Measurements from ENCODE around the gene CITED4. TPM values are rescaled to one million over a fixed set of nuclear protein-coding genes. Genes with fewer than 3 reads are reported as not detected.
"Not testable (repeated sequence)": the region's sequence is repeated elsewhere in the genome, so short reads cannot be mapped to it uniquely, and the experiment has no call there.

CITED4 gene
- total RNA-seq, 4 donors from 2014 or later, result 7.6 to 30.1 (median 16.5) TPM

GRCh38 chr1:40896482-40896881, 34.3 kb upstream of the CITED4 start:
- intact Hi-C loops (cut with DNase I; ENCODE audit: low total_unique reads), result no loop called here
- in situ Hi-C loops (cut with MboI; ENCODE audit: low pct_ligation_motif_present in 1 of 4, low pct_unique_long_range_greater_than_20kb in 1 of 4, low sequenced_read_pairs in 3 of 4), result no loop called here
- no peak overlapping the region for H3K27ac ChIP-seq
- peaks cover 0 to 4% (median 0%) of the 10 kb centered on the region in 4 donors for H3K4me1 ChIP-seq
- 72 to 85% methylated on average over 3 of the region's 3 CpGs for WGBS, 2 donors (ENCODE audit: low coverage in 1 of 2)
- DNase-seq, result no peak
- no peaks in the 10 kb centered on the region for H3K36me3 ChIP-seq
- no peak for TF ChIP-seq POLR2AphosphoS5 (IDR thresholded peaks at IDR 0.05)
- peaks cover 13 to 15% of the 10 kb centered on the region in 2 donors for H3K9me3 ChIP-seq
- no peaks in the 10 kb centered on the region for H3K27me3 ChIP-seq
- H3K4me3 ChIP-seq, result no peak overlapping the region

GRCh38 chr1:40895601-40896000, 33.4 kb upstream of the CITED4 start:
- H3K36me3 ChIP-seq, result no peaks in the 10 kb centered on the region
- 81 to 100% methylated on average over 1 of the region's 1 CpG for WGBS, 2 donors (ENCODE audit: low coverage in 1 of 2)
- intact Hi-C loops (cut with DNase I; ENCODE audit: low total_unique reads), result no loop called here

GRCh38 chr1:40894858-40895257, 32.7 kb upstream of the CITED4 start:
- in situ Hi-C loops (cut with MboI; ENCODE audit: low pct_ligation_motif_present in 1 of 4, low pct_unique_long_range_greater_than_20kb in 1 of 4, low sequenced_read_pairs in 3 of 4); H3K4me3 ChIP-seq; H3K27ac ChIP-seq; H3K4me1 ChIP-seq; intact Hi-C loops (cut with DNase I; ENCODE audit: low total_unique reads); H3K27me3 ChIP-seq; H3K36me3 ChIP-seq; DNase-seq: not testable (repeated sequence)
- WGBS, 2 donors (ENCODE audit: low coverage in 1 of 2), result 91 to 100% methylated on average over 2 of the region's 2 CpGs
- H3K9me3 ChIP-seq, result peaks cover 13 to 15% of the 10 kb centered on the region in 2 donors

More at GRCh38 chr1:40895601-40896000, 33.4 kb upstream of the CITED4 start:
- Histone ChIP-seq H3K9me3 (peaks cover 13 to 15% of the 10 kb centered on the region in 2 donors), H3K4me3 (no peak overlapping the region), H3K4me1 (peaks cover 0 to 4% (median 0%) of the 10 kb centered on the region in 4 donors), H3K27me3 (no peaks in the 10 kb centered on the region), H3K27ac (no peak overlapping the region)
- no peak for DNase-seq
- in situ Hi-C loops (cut with MboI; ENCODE audit: low pct_ligation_motif_present in 1 of 4, low pct_unique_long_range_greater_than_20kb in 1 of 4, low sequenced_read_pairs in 3 of 4), result no loop called here
- TF ChIP-seq POLR2A (IDR thresholded peaks at IDR 0.05) (no peak), POLR2AphosphoS5 (IDR thresholded peaks at IDR 0.05) (no peak), CTCF (IDR thresholded peaks at IDR 0.05) (no peak), EP300 (IDR thresholded peaks at IDR 0.05; ENCODE audit: low read depth) (no peak)

GRCh38 chr1:40894455-40894854, 32.3 kb upstream of the CITED4 start:
- in situ Hi-C loops (cut with MboI; ENCODE audit: low pct_ligation_motif_present in 1 of 4, low pct_unique_long_range_greater_than_20kb in 1 of 4, low sequenced_read_pairs in 3 of 4), result no loop called here
- peaks cover 0 to 4% (median 0%) of the 10 kb centered on the region in 4 donors for H3K4me1 ChIP-seq
- H3K27me3 ChIP-seq, result no peaks in the 10 kb centered on the region
- intact Hi-C loops (cut with DNase I; ENCODE audit: low total_unique reads), result no loop called here
- no peaks in the 10 kb centered on the region for H3K36me3 ChIP-seq
- H3K4me3 ChIP-seq, result no peak overlapping the region
- no peak for TF ChIP-seq EP300 (IDR thresholded peaks at IDR 0.05; ENCODE audit: low read depth)
- TF ChIP-seq POLR2A (IDR thresholded peaks at IDR 0.05), result no peak
- no peak for TF ChIP-seq CTCF (IDR thresholded peaks at IDR 0.05)
- no peak for TF ChIP-seq POLR2AphosphoS5 (IDR thresholded peaks at IDR 0.05)
- H3K9me3 ChIP-seq, result peaks cover 13 to 15% of the 10 kb centered on the region in 2 donors
- H3K27ac ChIP-seq, result no peak overlapping the region
- no peak for DNase-seq

GRCh38 chr1:40893946-40894345, 31.8 kb upstream of the CITED4 start:
- Histone ChIP-seq H3K36me3 (no peaks in the 10 kb centered on the region), H3K27me3 (no peaks in the 10 kb centered on the region), H3K9me3 (peaks cover 13 to 15% of the 10 kb centered on the region in 2 donors), H3K4me3 (no peak overlapping the region), H3K27ac (no peak overlapping the region), H3K4me1 (peaks cover 0 to 4% (median 0%) of the 10 kb centered on the region in 4 donors)
- no peak for DNase-seq
- in situ Hi-C loops (cut with MboI; ENCODE audit: low pct_ligation_motif_present in 1 of 4, low pct_unique_long_range_greater_than_20kb in 1 of 4, low sequenced_read_pairs in 3 of 4) (no loop called here), intact Hi-C loops (cut with DNase I; ENCODE audit: low total_unique reads) (no loop called here)
- TF ChIP-seq EP300 (IDR thresholded peaks at IDR 0.05; ENCODE audit: low read depth) (no peak), POLR2AphosphoS5 (IDR thresholded peaks at IDR 0.05) (no peak), POLR2A (IDR thresholded peaks at IDR 0.05) (no peak), CTCF (IDR thresholded peaks at IDR 0.05) (no peak)

Measured in transverse colon (tissue), 4 donors.